GM12878 (cell line): ENCODE measurements around the gene EPM2AIP1. TPM values are rescaled to one million over a fixed set of nuclear protein-coding genes. Genes with fewer than 3 reads are reported as not detected.

ENCODE experiments used
- ATAC-seq: fragments of 200-7000 bp; cut with Tn5 transposase; 3 replicates; pipeline ENCODE4 v1.9.1; 2020; ENCODE audit warnings: mild to moderate bottlenecking, moderate library complexity
- BruUV-seq: library from RNA; stranded (reverse); fragments of 400-500 nt; replicated peaks from 2 replicates; lab custom pipeline; 2021; lab: Mats Ljungman, UMichigan
- CTCF ChIA-PET: fragments of 300-600 bp; sonication (Branson Sonifier 250); formaldehyde crosslinking; extraction: SDS; loops from one replicate; lab custom pipeline; 2021; ENCODE audit warnings: inconsistent platforms; lab: Yijun Ruan, JAX
- POLR2A ChIA-PET: fragments of 350-600 bp; formaldehyde crosslinking; extraction: SDS; loops from one replicate; lab custom pipeline; 2021; ENCODE audit warnings: inconsistent platforms; lab: Charles Lee
- RAD21 ChIA-PET: fragments of 300-600 bp; sonication (Branson Sonifier 250); formaldehyde crosslinking; loops from one replicate; lab custom pipeline; 2023; ENCODE audit warnings: antibody characterized with exemption; ENCODE audit not compliant: unreplicated experiment; lab: Charles Lee
- SMC1A ChIA-PET: fragments of 300-600 bp; sonication (Branson Sonifier 250); formaldehyde crosslinking; loops from one replicate; lab custom pipeline; 2023; ENCODE audit not compliant: unreplicated experiment, uncharacterized antibody; lab: Charles Lee
- DNase-seq: peaks from one replicate; pipeline ENCODE4 v3.0.0-alpha.2; 2011; ENCODE audit warnings: low read depth, low spot score
- FAIRE-seq: peaks from 3 replicates; lab custom pipeline; 2011; peaks lifted over from hg19 to GRCh38; lab: Jason Lieb, UNC
- H2AFZ ChIP-seq: 2 replicates; pipeline ENCODE4 v1.6.0; 2011; ENCODE audit warnings: low read depth, low read length, control low read depth; ENCODE audit not compliant: control insufficient read depth
- H3K27ac ChIP-seq: 2 replicates; pipeline ENCODE4 v1.5.1; 2011; ENCODE audit warnings: control low read depth; ENCODE audit not compliant: control insufficient read depth, insufficient read depth
- H3K27me3 ChIP-seq, 2 experiments: replicated peaks in 1 of 2; 2 replicates each; pipeline versions ENCODE4 v1.6.0 to v1.6.1; 2011; ENCODE audit warnings: low read length in 1 of 2; ENCODE audit not compliant: control insufficient read depth in 2 of 2, insufficient read depth in 2 of 2
- H3K36me3 ChIP-seq, 2 experiments: 2 replicates each; pipeline ENCODE4 v1.5.1; 2011; ENCODE audit warnings: low read length in 1 of 2; ENCODE audit not compliant: control insufficient read depth in 2 of 2, insufficient read depth in 2 of 2
- H3K4me1 ChIP-seq: 2 replicates; pipeline ENCODE4 v1.6.1; 2011; ENCODE audit warnings: mild to moderate bottlenecking, low read length, moderate library complexity, mixed read lengths; ENCODE audit not compliant: control insufficient read depth, insufficient read depth
- H3K4me2 ChIP-seq: 2 replicates; pipeline ENCODE4 v1.6.0; 2011; ENCODE audit warnings: control low read depth; ENCODE audit not compliant: control insufficient read depth, insufficient read depth
- H3K4me3 ChIP-seq: fragments of 200-600 bp; sonication (generic); 2 replicates; pipeline ENCODE4 v1.5.1; 2016
- H3K79me2 ChIP-seq: 2 replicates; pipeline ENCODE4 v1.6.0; 2011; ENCODE audit warnings: low read length; ENCODE audit not compliant: control insufficient read depth, insufficient read depth
- H3K9ac ChIP-seq: 2 replicates; pipeline ENCODE4 v1.8.0; 2011; ENCODE audit warnings: low read length, control low read depth, mixed read lengths; ENCODE audit not compliant: control insufficient read depth, insufficient read depth
- H3K9me3 ChIP-seq: replicated peaks from 3 replicates; pipeline ENCODE4 v1.5.1; 2011; ENCODE audit warnings: mild to moderate bottlenecking, low read length; ENCODE audit not compliant: control insufficient read depth, insufficient read depth
- H4K20me1 ChIP-seq: 2 replicates; pipeline ENCODE4 v1.6.0; 2011; ENCODE audit not compliant: control insufficient read depth, insufficient read depth
- BCL11A ChIP-seq: IDR thresholded peaks from 2 replicates; pipeline ENCODE4 v1.6.1; 2011; ENCODE audit warnings: low read depth, low read length
- MTA3 ChIP-seq: IDR thresholded peaks from 2 replicates; pipeline ENCODE4 v1.6.1; 2012; ENCODE audit warnings: low read length, inconsistent platforms, borderline replicate concordance
- PAX8 ChIP-seq: fragments of 450-650 bp; IDR thresholded peaks from 2 replicates; pipeline ENCODE4 v1.6.1; 2017; ENCODE audit warnings: mild to moderate bottlenecking, moderate library complexity
- POLR2AphosphoS2 ChIP-seq: IDR thresholded peaks from 2 replicates; pipeline ENCODE4 v1.6.1; 2011; ENCODE audit warnings: low read depth, mild to moderate bottlenecking, low read length, improper control_type of control experiment, moderate library complexity
- WGBS: methylation state at CpG from one replicate; pipeline ENCODE4 v1.1.6; 2016; ENCODE audit warnings: low lambda C conversion rate; ENCODE audit not compliant: insufficient replicate concordance, insufficient coverage; ENCODE audit errors: missing lambda C conversion rate; 5-methylcytosine and 5-hydroxymethylcytosine counted together
- in situ Hi-C: fragments of 300-500 bp; cut with MboI; formaldehyde crosslinking; loops from 9 replicates; pipeline ENCODE4 v1.14.3; 2018; ENCODE audit warnings: mixed read lengths
- intact Hi-C: fragments of 100-400 bp; cut with micrococcal nuclease; formaldehyde crosslinking; loops from one replicate; pipeline ENCODE4 v1.14.2; 2022; ENCODE audit not compliant: unreplicated experiment
- polyA plus RNA-seq, 11 experiments: library from polyadenylated mRNA; depleted of rRNA in 4 of 11; unstranded in 6 of 11; stranded (reverse) in 5 of 11; fragments of >200 nt; fragmentation: Nextera tagmentation in 4 of 11; fragmentation: Illumina TruSeq in 1 of 11; extraction: Ambion mirVana in 4 of 11; extraction: Trizol in 1 of 11; gene quantifications; 1 replicate in 1 of 11; 2 replicates in 10 of 11; pipeline versions ENCODE4 v1.2.1 to v1.2.3, GENCODE V29; 2011 to 2016; ENCODE audit warnings: inconsistent platforms in 2 of 11, missing spikeins in 2 of 11, low read depth in 1 of 11
- total RNA-seq, 4 experiments: library from RNA; depleted of rRNA in 3 of 4; stranded (reverse); fragments of >200 nt in 3 of 4; fragmentation: Illumina TruSeq in 1 of 4; extraction: Trizol in 1 of 4; gene quantifications; 2 replicates each; pipeline versions ENCODE4 v1.2.1 to v1.2.3, GENCODE V29; 2013 to 2021
- TF ChIP-seq, protein P1 (sequence below): IDR thresholded peaks from 2 replicates; pipeline ENCODE4 v1.6.1; 2012; ENCODE audit warnings: low read depth, low read length, improper control_type of control experiment
- TF ChIP-seq, protein P2 (sequence below): fragments of 450-650 bp; IDR thresholded peaks from 2 replicates; pipeline ENCODE4 v1.6.1; 2017; ENCODE audit warnings: mild to moderate bottlenecking
- TF ChIP-seq, protein P3 (sequence below): IDR thresholded peaks from 2 replicates; pipeline ENCODE4 v1.6.1; 2011; ENCODE audit warnings: low read depth, low read length, improper control_type of control experiment, borderline replicate concordance
- TF ChIP-seq, protein P4 (sequence below): IDR thresholded peaks from 2 replicates; pipeline ENCODE4 v1.6.1; 2012; ENCODE audit warnings: low read length, inconsistent platforms

EPM2AIP1 gene
- total and polyA plus RNA-seq, 10 of the 15 experiments (the other 5 are each of a cell fraction or from before 2014, with no cell fraction given) = 5.5 to 31.9 (median 21.8) TPM

DNA sequence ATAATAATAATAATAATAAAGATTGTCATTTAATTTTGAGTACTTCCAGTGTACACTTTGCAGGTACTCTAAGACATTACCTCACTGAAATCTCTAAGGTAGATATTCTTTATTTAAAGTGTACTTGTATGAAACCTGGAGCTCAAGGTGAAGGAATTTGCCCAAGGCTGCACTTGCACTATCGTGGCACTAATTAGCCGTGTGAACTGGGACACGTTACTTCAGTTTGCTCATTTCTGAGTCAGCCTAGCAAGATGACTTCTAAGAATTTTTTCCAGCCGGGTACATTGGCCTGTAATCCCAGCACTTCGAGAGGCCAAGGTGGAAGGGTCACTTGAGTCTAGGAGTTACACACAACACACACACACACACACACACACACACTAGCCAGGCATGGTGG lies 33.9 kb upstream of the EPM2AIP1 start (continued):
- TF ChIP-seq, protein P1, sequence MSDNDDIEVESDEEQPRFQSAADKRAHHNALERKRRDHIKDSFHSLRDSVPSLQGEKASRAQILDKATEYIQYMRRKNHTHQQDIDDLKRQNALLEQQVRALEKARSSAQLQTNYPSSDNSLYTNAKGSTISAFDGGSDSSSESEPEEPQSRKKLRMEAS = no peak
- TF ChIP-seq BCL11A (no peak), PAX8 (no peak)
- TF ChIP-seq, all 136 proteins: peak for 0

DNA sequence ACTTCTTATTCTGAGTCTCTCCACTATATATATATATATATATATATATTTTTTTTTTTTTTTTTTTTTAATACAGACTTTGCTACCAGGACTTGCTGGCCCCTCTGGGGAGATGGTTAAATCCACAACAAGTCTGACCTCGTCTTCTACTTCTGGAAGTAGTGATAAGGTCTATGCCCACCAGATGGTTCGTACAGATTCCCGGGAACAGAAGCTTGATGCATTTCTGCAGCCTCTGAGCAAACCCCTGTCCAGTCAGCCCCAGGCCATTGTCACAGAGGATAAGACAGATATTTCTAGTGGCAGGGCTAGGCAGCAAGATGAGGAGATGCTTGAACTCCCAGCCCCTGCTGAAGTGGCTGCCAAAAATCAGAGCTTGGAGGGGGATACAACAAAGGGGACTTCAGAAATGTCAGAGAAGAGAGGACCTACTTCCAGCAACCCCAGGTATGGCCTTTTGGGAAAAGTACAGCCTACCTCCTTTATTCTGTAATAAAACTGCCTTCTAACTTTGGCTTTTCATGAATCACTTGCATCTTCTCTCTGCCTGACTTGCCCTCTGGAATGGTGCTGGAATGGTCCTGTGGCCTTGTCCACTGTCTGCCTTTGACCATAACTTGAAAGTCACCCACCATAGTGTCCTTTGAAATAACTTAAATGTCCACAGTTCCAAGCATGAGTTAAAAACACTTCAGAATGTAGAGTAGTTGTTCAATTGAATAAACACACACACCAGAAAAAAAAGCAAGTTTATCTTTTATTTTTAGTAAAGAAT lies 32.8 kb upstream of the EPM2AIP1 start:
- ChIA-PET RAD21 (interaction anchor here (0.7 to 3.2 kb wide), 17 partner anchors 11 to 1621 kb away, joined by 3 to 17 read pairs (median 3); partner anchors contain the start of genes EPM2AIP1, LRRFIP2 and MLH1), SMC1A (interaction anchor here (1.0 to 2.2 kb wide), 12 partner anchors 10 to 187 kb away, joined by 3 to 27 read pairs (median 6); partner anchors contain the start of gene LRRFIP2), POLR2A (interaction anchor here (1.6 kb wide), 1 partner anchor 32 kb away, joined by 6 read pairs; the partner anchor contains the start of genes EPM2AIP1 and MLH1), CTCF (interaction anchor here (1.1 to 3.5 kb wide), 12 partner anchors 10 to 197 kb away, joined by 3 to 51 read pairs (median 7); no protein-coding TSS in a partner anchor)
- WGBS = 97% methylated on average over 3 of the region's 3 CpGs
- H3K4me2 ChIP-seq = no peak overlapping the region
- no peak for TF ChIP-seq MTA3
- TF ChIP-seq, protein P2, sequence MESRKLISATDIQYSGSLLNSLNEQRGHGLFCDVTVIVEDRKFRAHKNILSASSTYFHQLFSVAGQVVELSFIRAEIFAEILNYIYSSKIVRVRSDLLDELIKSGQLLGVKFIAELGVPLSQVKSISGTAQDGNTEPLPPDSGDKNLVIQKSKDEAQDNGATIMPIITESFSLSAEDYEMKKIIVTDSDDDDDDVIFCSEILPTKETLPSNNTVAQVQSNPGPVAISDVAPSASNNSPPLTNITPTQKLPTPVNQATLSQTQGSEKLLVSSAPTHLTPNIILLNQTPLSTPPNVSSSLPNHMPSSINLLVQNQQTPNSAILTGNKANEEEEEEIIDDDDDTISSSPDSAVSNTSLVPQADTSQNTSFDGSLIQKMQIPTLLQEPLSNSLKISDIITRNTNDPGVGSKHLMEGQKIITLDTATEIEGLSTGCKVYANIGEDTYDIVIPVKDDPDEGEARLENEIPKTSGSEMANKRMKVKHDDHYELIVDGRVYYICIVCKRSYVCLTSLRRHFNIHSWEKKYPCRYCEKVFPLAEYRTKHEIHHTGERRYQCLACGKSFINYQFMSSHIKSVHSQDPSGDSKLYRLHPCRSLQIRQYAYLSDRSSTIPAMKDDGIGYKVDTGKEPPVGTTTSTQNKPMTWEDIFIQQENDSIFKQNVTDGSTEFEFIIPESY = no peak
- TF ChIP-seq, protein P3, sequence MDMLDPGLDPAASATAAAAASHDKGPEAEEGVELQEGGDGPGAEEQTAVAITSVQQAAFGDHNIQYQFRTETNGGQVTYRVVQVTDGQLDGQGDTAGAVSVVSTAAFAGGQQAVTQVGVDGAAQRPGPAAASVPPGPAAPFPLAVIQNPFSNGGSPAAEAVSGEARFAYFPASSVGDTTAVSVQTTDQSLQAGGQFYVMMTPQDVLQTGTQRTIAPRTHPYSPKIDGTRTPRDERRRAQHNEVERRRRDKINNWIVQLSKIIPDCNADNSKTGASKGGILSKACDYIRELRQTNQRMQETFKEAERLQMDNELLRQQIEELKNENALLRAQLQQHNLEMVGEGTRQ = no peak
- TF ChIP-seq, protein P4, sequence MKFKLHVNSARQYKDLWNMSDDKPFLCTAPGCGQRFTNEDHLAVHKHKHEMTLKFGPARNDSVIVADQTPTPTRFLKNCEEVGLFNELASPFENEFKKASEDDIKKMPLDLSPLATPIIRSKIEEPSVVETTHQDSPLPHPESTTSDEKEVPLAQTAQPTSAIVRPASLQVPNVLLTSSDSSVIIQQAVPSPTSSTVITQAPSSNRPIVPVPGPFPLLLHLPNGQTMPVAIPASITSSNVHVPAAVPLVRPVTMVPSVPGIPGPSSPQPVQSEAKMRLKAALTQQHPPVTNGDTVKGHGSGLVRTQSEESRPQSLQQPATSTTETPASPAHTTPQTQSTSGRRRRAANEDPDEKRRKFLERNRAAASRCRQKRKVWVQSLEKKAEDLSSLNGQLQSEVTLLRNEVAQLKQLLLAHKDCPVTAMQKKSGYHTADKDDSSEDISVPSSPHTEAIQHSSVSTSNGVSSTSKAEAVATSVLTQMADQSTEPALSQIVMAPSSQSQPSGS = no peak
- no peak for TF ChIP-seq POLR2AphosphoS2
- peaks cover 11 to 23% of the 10 kb centered on the region in 2 experiments for H3K36me3 ChIP-seq
- in situ Hi-C loops = no loop called here
- H3K79me2 ChIP-seq = no peaks in the 10 kb centered on the region
- H3K27me3 ChIP-seq = no peaks in the 10 kb centered on the region
- H3K9me3 ChIP-seq = no peaks in the 10 kb centered on the region
- H3K4me1 ChIP-seq = peaks cover 4% of the 10 kb centered on the region; the same call in 1 of the 2 replicates
- intact Hi-C loops = loop anchor here (2.0 kb wide), 1 partner anchor 187 kb away; no protein-coding TSS in a partner anchor
- peaks cover 2% of the 10 kb centered on the region; the same call in 1 of the 2 replicates for H4K20me1 ChIP-seq
- FAIRE-seq = no peak
- no peak overlapping the region for H3K9ac ChIP-seq
- H2AFZ ChIP-seq = no peak overlapping the region
- no peak overlapping the region for H3K4me3 ChIP-seq
- no TSS peak for BruUV-seq
- no peak for ATAC-seq
- no peak for DNase-seq
- no peak overlapping the region for H3K27ac ChIP-seq
